ENCODE results near the gene USO1.

- no peak for TF ChIP-seq POLR2A (IDR thresholded peaks at IDR 0.05)
- no peak for TF ChIP-seq CTCF (IDR thresholded peaks at IDR 0.05)
- no peak for TF ChIP-seq POLR2AphosphoS5 (IDR thresholded peaks at IDR 0.05)
- no peak for TF ChIP-seq EP300 (IDR thresholded peaks at IDR 0.05)
Observed at GRCh38 chr4:75702919-75703411, 21.4 kb upstream of the USO1 start.
